Retinal pigment epithelial cell (primary cell): ENCODE measurements around the gene RAG1.

Experiments
- DNase-seq: peaks from one replicate; pipeline ENCODE4 v3.0.0-alpha.2; 2010; ENCODE audit warnings: low read depth
- H3K4me3 ChIP-seq: 2 replicates; pipeline ENCODE4 v1.5.1; 2011; ENCODE audit warnings: mild to moderate bottlenecking, low read length, control low read depth, moderate library complexity
- TF ChIP-seq, protein P1 (sequence below): conservative IDR thresholded peaks from 2 replicates; pipeline ENCODE4 v1.5.1; 2011; ENCODE audit warnings: low read depth, low read length, control low read depth, inconsistent platforms

Gene RAG1

DNA sequence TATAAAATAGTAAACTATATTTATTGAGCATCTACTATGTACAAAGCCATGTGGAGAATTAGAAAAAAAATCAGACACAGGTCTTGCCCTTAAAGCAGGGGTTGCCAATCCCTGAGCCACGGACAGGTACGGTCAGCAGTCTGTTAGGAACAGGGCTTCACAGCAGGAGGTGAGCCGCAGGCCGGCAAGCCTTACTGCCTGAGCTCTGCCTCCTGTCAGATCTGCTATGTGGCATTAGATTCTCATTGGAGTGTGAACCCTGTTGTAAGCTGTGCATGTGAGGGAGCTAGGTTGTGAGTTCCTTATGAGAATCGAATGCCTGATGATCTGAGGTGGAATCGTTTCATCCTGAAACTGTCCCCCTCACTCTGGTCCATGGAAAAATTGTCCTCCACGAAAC, 32.4 kb downstream of the RAG1 start:
- TF ChIP-seq, protein P1, sequence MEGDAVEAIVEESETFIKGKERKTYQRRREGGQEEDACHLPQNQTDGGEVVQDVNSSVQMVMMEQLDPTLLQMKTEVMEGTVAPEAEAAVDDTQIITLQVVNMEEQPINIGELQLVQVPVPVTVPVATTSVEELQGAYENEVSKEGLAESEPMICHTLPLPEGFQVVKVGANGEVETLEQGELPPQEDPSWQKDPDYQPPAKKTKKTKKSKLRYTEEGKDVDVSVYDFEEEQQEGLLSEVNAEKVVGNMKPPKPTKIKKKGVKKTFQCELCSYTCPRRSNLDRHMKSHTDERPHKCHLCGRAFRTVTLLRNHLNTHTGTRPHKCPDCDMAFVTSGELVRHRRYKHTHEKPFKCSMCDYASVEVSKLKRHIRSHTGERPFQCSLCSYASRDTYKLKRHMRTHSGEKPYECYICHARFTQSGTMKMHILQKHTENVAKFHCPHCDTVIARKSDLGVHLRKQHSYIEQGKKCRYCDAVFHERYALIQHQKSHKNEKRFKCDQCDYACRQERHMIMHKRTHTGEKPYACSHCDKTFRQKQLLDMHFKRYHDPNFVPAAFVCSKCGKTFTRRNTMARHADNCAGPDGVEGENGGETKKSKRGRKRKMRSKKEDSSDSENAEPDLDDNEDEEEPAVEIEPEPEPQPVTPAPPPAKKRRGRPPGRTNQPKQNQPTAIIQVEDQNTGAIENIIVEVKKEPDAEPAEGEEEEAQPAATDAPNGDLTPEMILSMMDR = no peak
- H3K4me3 ChIP-seq = no peak overlapping the region
- no peak for DNase-seq

DNA sequence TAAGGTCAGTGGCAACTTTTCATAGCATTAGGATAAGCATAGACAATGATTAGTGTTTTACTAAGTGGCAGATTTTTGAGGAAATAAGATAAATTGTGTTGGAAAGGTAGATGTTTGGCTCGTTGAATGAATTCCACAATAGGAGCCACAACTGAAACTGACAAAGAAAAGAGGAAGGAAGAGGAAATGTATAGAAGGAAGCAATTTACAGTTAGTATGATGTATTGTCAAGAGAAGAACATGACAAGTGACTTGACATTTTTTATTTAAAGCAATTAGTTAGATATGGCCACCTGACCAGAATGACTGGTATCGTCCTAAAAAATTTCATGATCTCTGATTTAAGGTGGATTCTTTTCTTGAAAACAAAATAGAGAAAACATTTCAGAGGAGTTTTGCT, 33.3 kb downstream of the RAG1 start:
- H3K4me3 ChIP-seq = no peak overlapping the region
- TF ChIP-seq, protein P1 = no peak
- DNase-seq = no peak

DNA sequence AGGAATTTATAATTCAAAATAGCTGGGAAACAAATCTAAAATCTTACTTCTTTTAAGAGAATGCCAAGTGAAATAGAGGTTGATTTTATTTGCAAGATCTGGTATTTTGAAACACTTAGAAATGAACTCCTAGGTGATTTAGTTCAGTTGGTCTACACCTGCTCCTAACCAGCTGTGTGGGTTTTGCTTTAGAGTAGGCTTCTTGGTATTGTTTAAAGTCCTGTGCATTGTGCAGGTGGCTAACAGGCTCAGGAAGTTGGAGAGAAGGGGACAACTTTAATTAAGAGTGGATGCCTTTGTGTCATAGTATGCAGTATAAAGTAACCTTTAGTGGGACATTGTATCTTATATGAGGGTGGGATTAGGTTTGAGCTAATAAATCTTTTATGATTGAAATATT, 34.3 kb downstream of the RAG1 start:
- DNase-seq = no peak
- no peak overlapping the region for H3K4me3 ChIP-seq
- TF ChIP-seq, protein P1 = no peak

DNA sequence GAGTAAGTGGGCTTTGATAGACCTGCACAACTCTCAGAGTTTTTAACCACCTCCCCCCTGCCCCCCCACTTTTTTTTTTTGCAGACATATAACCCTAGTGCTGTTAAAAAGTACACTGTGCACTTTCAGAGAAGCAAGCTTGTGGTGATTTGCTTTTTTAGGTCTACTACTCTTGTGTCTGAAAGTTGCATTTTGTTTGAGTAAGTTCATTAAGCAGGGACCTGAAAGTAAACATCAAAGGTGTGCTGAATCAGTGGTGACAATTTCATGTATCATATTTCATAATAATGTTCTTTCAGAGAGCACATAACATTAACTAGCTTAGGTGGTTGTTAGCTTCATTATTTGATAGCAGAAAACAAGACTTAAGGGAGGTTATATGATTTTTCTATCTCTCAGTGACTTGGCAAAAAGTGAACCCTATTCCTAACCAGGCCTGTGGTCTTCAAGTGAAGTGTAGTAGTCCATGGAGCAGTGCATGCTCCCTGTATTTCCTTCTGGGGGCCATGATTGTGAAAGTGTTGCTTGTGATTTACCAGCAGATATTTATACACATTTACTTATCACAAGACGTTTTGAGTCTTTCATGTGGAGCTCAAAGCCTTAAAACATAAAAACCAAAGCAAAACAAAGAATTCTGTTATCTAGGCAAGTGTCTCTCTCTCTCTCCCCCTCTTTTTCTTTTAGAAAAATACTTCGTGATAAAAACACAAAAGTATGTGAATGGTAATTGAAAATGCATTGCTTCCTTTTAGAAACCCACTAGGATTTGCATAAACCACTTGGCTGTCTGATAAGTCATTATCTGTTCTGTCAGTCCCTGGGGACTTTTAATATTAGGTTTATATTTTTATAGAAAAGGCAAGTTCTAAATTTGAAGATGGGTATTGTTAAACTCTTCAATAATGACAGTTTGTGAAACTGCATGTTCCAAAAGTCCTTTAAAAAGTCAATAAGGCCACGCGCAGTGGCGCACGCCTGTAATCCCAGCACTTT, 37.7 kb downstream of the RAG1 start:
- H3K4me3 ChIP-seq = no peak overlapping the region
- TF ChIP-seq, protein P1 = no peak
- no peak for DNase-seq

DNA sequence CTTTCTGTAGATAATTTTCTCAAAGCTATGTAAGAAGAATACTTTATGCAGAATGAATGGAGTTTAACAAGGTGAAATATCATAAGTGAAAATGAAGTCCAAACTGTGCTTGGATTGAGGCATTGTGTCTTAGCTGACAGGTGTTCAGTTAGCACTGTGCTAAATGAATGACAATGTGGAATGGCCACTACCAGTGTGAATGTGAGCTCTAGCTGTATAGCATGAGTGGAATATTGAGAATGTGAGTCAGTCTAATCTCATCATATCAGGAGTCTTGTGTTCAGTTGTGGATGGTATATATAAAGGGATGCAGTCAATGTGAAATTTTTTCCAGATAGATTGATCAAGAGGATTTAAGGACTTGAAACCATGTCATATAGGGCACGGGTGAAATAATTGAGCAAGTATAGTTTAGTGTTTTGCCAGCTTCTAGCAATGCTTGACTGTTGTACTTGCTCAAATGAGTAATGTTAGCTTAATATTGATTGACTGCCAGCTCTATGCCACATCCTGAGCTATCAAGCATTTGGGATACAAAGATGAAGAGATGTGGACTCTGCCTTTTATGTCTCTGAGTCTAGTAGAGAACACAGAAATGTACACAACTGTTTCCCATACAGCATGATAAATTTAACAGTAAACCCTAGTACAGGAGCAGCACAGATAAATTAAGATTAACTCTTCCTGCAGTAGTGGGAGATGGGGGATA, 40.8 kb downstream of the RAG1 start:
- H3K4me3 ChIP-seq = no peak overlapping the region
- no peak for DNase-seq
- TF ChIP-seq, protein P1 = no peak

DNA sequence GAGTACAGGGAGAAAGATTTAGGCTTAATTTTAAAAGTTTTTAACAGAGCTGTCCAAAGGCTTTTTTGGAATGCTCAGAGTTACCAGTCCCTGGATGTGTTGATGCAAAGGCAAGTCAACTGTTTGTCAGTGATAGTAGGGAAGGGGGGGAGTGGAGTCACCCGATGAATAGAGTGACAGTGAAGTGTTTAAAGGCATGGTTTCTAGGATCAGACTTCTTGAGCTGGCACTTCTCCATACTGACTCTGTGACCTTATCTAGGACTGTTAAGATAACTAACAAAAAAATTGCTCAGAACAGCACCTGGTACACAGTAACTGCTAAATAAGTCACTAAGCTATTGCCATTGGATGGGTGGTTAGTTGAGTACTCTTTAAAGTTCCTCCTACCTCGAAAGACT, 41.6 kb downstream of the RAG1 start:
- TF ChIP-seq, protein P1 = no peak
- no peak overlapping the region for H3K4me3 ChIP-seq

More for the DNA sequence above, 41.6 kb downstream of the RAG1 start:
- no peak for DNase-seq
